NCI-H146 (cell line): Measurements from ENCODE around the gene TDRD7.
A peak's percentile ranks its signal among the peaks of the same experiment; 100 is the strongest.

Experiments
- DNase-seq: peaks from one replicate; lab custom pipeline; 2025; lab: John Stamatoyannopoulos, UW

The TDRD7 gene, protein sequence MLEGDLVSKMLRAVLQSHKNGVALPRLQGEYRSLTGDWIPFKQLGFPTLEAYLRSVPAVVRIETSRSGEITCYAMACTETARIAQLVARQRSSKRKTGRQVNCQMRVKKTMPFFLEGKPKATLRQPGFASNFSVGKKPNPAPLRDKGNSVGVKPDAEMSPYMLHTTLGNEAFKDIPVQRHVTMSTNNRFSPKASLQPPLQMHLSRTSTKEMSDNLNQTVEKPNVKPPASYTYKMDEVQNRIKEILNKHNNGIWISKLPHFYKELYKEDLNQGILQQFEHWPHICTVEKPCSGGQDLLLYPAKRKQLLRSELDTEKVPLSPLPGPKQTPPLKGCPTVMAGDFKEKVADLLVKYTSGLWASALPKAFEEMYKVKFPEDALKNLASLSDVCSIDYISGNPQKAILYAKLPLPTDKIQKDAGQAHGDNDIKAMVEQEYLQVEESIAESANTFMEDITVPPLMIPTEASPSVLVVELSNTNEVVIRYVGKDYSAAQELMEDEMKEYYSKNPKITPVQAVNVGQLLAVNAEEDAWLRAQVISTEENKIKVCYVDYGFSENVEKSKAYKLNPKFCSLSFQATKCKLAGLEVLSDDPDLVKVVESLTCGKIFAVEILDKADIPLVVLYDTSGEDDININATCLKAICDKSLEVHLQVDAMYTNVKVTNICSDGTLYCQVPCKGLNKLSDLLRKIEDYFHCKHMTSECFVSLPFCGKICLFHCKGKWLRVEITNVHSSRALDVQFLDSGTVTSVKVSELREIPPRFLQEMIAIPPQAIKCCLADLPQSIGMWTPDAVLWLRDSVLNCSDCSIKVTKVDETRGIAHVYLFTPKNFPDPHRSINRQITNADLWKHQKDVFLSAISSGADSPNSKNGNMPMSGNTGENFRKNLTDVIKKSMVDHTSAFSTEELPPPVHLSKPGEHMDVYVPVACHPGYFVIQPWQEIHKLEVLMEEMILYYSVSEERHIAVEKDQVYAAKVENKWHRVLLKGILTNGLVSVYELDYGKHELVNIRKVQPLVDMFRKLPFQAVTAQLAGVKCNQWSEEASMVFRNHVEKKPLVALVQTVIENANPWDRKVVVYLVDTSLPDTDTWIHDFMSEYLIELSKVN

GRCh38 chr9:97411789-97412625 is at the start of gene TDRD7:
TSS of gene TDRD7 (plus strand) at chr9:97412096. CDS start at chr9:97428466, 16,370 bp downstream.
- peak; percentile 65 for DNase-seq

DNA sequence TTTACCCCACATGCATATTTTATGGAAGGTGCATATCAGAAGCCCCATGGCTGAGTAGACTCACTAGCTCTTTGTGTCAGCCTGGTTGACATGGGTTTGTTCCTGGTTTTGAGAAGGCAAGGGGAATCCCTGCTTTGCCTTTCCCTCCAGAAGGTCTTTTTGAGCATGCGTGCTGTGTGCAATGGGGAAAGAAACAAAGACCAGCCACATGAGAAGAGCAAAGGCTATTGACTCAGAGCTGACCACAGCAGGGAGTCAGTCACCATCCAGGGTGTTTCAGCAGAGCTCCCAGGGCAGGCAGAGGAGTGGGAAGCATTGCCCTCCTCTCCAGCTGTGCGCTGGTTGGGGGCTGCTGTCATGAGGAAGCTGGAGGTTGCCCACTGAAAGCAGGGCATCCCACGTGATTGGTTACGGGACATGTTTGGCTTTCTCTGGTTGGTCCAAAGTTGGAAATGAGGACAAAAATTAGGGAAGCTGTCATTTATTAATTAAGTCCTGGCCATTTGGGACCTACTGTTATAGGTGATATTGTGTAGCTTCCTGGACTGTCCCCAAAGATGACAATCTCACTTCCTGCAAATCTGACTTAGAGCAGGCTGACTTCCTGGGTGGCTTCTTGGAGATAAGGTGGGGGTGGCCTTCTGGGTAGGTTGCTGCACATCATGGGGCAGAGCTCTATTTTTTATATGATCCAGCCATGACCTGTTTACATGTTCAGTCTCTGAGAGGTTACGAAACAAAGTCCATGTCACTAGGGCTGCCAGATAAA is 48.9 kb upstream of the TDRD7 start:
- DNase-seq, result peak; percentile 63

GRCh38 chr9:97363661-97364299 is 48.1 kb upstream of the TDRD7 start:
- no peak for DNase-seq

DNA sequence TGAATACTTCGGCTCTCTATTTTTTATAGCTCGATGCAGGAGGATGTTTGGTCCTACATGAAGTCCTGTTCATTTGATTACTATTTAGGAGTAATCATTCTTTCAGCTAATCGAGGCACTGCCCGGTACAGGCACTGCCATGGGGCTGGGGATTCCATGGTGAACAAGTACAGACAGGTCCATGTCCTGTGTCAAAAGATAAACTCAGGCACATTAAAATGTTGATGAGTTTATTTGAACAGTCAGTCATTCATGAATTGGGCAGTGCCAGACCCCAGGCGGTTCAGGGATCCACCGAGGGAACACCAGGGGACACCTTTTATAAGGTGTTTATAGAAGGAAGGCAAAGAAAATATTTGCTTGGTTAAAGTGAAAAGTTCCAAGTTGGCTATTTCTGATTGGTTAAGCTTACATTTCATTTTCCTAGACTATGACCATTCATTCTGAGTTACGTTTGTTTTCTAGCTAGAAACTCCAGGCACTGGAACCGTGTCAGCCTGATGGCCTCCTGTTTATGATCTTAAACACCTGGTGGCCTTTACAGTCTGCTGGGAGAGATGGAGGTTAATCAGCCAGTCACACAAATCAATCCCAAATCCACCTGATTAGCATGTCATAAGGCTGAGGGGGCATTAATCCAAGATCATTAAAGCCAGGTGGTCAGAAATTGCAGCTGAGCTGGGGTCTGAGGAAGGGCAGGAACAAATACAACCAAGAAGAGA is 47.0 kb upstream of the TDRD7 start:
- DNase-seq, result peak; percentile 72

GRCh38 chr9:97365634-97366033 is 46.3 kb upstream of the TDRD7 start:
- DNase-seq, result no peak

DNA sequence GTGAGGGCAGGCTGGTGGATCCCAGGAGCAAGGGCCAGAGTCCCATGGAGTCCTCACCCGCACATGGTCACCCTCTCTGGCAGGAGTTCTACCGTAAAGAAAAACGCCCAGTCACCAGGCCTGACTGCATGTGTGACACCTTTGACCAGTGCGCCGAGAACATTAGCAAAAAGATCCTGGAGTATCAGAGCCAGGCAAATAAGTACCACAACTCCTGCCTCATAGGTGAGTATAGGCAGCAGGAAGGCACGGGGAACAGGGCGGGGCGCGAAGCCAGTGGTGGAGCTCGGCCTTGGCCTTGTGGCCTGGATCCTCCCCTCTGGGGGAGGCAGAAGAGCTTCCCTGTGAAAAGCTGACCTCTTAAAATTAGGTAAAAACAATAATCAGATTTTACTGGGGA is 45.4 kb upstream of the TDRD7 start:
- DNase-seq, result no peak

GRCh38 chr9:97366889-97367288 is 45.0 kb upstream of the TDRD7 start:
- no peak for DNase-seq

GRCh38 chr9:97367729-97368128 is 44.2 kb upstream of the TDRD7 start:
- DNase-seq, result no peak

DNA sequence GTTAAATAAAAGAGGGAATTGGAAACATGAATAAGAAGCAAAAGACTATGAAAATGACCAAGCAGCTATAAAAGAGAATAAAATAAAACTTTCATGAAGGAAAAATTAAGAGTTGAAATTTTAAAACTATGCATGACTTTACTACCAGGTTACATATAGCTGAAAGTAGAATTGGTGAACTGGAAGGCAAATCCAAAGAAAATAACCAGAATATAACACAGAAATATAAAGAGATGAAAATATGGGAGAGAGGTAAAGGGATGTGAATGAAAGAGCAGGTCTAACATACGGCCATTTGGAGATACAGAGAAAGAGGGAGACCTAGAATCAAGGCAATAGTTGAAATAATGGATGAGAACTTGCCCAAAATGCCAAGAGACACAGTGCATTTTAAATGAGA is 42.9 kb upstream of the TDRD7 start:
- no peak for DNase-seq

GRCh38 chr9:97372580-97372979 is 39.3 kb upstream of the TDRD7 start:
- no peak for DNase-seq

DNA sequence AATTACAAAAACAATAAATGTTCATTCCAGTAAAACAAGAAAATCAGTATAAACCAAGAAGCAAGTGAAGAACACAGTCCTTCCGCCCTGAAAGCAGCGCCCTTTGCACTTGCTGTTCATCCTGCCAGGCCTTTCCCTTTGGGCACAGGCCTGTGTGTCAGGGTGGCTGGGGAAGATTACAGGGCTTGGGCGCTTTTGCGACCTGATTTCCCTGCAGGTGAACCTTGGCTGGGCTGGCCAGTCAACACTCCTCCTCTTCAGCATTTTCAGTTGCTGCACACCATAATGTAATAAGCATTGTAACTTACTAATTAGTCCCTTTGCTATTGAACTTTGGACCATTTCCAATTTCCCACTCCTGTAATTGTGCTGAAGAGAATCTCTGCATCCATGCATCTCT is 38.6 kb upstream of the TDRD7 start:
- no peak for DNase-seq

DNA sequence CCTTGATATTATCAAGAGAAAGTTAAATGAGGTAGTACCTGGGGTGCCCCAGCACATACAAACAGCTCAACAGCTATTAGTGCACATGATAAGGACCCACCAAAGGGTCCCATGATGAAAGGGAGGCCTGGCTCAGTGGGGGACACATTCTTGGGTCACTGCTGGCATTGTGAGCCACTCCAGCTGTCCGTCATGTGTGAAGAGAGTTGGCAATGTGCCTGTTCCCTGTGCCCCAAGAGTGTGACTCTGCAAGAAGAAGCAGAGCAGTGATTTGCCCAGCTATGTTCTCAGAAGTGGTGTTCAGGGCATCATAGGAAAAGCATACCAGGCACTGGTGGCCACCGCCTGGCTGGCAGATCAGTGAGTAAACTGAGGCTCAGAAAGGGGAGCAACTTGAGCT is 37.1 kb upstream of the TDRD7 start:
- no peak for DNase-seq

DNA sequence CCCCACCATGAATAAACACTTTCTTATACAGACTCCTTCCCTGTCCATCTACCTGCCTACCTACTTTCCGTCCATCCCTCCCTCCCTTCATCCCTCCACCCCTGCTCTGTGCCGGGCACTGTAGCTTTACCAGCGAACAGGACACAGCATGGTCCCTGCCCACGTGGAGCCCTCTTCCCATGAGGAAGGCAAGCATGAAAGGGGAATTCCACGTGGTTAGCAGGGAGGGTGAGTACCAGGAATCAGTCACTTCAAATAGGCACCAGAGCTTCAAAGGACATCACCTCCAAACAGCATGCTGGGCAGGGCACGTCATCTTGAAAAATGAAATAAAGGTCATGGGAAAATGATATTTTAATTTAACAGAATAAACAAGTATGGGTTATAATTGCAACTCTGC is 35.0 kb upstream of the TDRD7 start:
- no peak for DNase-seq

- no peak for DNase-seq
These were observed 29.7 kb upstream of the TDRD7 start for GRCh38 chr9:97382099-97382718.

DNA sequence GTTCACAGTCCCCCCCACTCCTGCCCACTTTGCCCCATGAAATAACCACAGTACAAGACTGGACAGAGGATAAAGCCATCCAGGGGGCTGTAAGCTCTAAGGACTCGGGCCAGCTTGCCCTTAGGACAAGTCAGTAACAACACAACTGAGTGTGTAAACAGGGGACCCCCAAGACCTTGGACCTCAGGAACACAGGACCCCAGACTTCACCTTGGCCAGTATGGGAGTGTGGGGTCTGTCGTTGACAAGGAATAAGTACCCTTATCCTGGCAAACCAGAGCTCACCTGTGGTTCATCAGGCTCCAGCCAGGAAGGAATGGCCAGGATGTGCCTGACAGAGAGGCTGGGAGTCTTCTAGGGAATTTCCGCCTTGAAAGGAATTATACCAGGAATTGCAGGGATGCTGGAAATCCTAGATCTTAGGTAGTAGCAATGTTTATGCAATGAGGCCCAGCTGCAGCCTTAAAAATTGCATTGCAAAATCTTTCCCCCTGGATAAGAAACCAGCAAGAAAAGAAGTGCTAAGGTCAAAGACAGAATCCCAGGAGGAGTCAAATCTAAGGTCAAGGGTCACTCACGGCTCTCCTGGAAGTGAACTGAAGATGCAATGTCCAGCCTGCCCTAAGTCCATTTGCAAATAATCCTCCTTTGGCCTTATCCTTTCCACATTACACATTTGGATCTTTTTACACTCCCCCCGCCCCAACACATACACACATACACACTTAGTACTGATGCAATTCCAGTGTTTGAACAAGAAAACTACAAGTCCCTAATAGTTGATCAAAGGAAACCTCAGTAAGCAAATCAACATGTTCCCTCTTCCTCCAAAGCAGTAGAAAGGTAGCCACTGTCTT is 27.3 kb upstream of the TDRD7 start:
- no peak for DNase-seq

DNA sequence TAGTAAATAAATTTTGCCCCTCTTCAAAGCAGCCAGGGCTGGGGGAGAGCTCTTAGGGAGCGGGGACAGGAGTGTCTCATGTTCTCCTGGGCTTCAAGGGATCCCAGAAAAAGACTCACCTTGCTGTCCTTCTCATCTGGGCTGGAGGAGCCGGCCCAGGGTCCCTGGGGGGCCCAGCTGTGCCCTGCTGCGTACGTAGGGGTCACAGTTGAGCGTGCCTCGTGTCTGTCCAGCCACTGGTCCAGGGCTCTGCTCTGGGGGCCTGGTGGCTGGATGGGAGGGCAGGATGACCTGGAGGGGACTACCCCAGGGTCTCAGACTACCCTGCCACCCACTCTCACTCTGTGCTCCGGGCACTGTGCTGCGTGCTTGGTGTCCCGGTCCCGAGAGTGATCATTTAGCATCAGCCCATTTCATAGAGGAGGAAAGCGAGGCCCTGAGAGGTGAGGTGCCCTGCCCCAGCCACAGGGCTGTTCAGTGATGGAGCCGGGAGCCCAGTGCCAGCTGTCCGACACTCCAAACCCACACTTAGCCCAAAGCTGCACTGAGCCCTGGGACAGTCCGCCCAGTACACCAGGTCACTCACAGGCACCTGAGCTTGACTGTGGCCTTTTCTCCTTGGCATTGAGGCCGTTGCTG is 26.2 kb upstream of the TDRD7 start:
- no peak for DNase-seq

GRCh38 chr9:97386265-97386633 is 25.6 kb upstream of the TDRD7 start:
- DNase-seq, result peak; percentile 73
